Immature natural killer cell (primary cell): ENCODE data around the gene SLF1. TPM values are rescaled to one million over a fixed set of nuclear protein-coding genes. Genes with fewer than 3 reads are reported as not detected.
A peak's percentile ranks its signal among the peaks of the same experiment; 100 is the strongest.
"Not testable (repeated sequence)": the region's sequence is repeated elsewhere in the genome, so short reads cannot be mapped to it uniquely, and the experiment has no call there.

Experiments
- DNase-seq, 3 donors: peaks; one replicate each; pipeline ENCODE4 v3.0.0; 2022; ENCODE audit warnings: mixed read lengths in 1 of 3
- H3K27ac Mint-ChIP-seq, 6 donors: one replicate each; pipeline ENCODE4 v1.8.0; 2020; ENCODE audit warnings: mixed read lengths in 6 of 6, mild to moderate bottlenecking in 5 of 6, inconsistent platforms in 4 of 6, moderate library complexity in 3 of 6
- H3K27me3 Mint-ChIP-seq, 3 donors: one replicate each; pipeline ENCODE4 v1.8.0; 2020 to 2021; ENCODE audit warnings: low read depth in 3 of 3, mild to moderate bottlenecking in 3 of 3, mixed read lengths in 3 of 3, moderate library complexity in 3 of 3, inconsistent platforms in 1 of 3
- H3K36me3 Mint-ChIP-seq, 3 donors: one replicate each; pipeline ENCODE4 v1.8.0; 2020; ENCODE audit warnings: mixed read lengths in 3 of 3, inconsistent platforms in 2 of 3, mild to moderate bottlenecking in 2 of 3
- H3K4me1 Mint-ChIP-seq, 2 donors: one replicate each; pipeline ENCODE4 v1.8.0; 2020; ENCODE audit warnings: inconsistent platforms in 2 of 2, mild to moderate bottlenecking in 2 of 2, mixed read lengths in 2 of 2, moderate library complexity in 1 of 2
- H3K4me3 Mint-ChIP-seq, 5 donors: one replicate each; pipeline ENCODE4 v1.8.0; 2020; ENCODE audit warnings: mild to moderate bottlenecking in 5 of 5, mixed read lengths in 5 of 5, inconsistent platforms in 3 of 5, moderate library complexity in 3 of 5
- H3K9me3 Mint-ChIP-seq, 6 donors: one replicate each; pipeline ENCODE4 v1.8.0; 2020; ENCODE audit warnings: mild to moderate bottlenecking in 6 of 6, mixed read lengths in 6 of 6, inconsistent platforms in 4 of 6, moderate library complexity in 3 of 6
- polyA plus RNA-seq, 3 donors: library from polyadenylated mRNA; unstranded; fragments of 300-500 nt; fragmentation: Illumina TruSeq; gene quantifications; one replicate each; pipeline ENCODE4 v1.2.3, GENCODE V29; 2021

Gene SLF1
- 1 to 10 TPM; 1.5 to 9.5 (median 8.4) TPM for polyA plus RNA-seq

DNA sequence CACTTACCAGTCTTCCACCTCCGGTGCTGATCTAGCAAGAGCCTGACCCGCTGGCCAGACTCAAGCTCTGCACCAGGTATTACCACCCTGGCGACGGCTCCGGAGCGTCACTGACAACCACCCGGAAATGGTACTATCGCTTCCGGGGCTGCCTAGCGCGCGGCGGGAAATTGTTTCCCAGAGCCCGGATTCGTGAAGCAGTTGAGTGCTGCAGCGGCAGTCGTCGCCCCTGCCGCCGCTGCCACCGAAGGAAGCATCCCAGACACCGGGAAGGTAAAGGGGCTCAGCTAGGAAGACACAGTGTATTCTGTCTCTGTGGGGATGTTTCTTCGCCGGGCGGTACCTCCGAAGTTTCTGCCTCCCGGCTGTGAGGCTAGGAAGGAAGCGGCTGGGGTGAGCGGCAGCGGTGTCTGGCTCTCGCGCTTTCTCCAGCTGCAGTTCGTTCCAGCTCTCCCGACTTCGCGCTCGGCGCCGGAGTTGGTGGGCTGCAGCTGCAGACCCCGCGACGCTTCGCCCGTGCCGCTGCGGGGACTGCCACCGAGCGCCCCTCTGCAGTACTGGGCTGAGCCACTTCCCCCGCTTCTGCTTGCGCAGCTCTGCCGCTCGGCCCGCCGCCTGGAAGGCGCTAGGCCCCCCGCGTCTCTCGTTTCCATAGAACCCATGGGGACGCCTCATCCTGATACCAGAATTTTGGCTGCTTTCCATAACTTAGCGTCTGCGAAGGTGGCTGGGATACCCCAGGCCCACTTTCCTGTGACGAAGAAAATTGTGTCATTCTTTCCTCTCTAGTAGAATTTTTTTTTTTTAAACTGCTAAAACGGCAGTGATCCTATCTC, at the start of gene SLF1, which contains the start of gene KIAA0825:
Gene SLF1 (plus strand): TSS at position 177 of the 836 bp plus-strand sequence. CDS start 10,142 bp downstream, outside the sequence.
Gene KIAA0825 (minus strand): TSS at position 112 of the 836 bp plus-strand sequence. CDS start 81,478 bp downstream, outside the sequence.
- DNase-seq = peak; percentile 81 to 84 (median 82)
- Mint-ChIP-seq H3K36me3 (no peaks in the 10 kb centered on the region), H3K4me3 (peak within 1 kb of the TSS; percentile 88 to 98 (median 93)), H3K27me3 (peaks cover 0 to 2% (median 0%) of the 10 kb centered on the region in 3 donors), H3K9me3 (no peaks in the 10 kb centered on the region), H3K27ac (peak within 1 kb of the TSS; percentile 86 to 93 (median 90)), H3K4me1 (peaks cover 32 to 53% of the 10 kb centered on the region in 2 donors)

DNA sequence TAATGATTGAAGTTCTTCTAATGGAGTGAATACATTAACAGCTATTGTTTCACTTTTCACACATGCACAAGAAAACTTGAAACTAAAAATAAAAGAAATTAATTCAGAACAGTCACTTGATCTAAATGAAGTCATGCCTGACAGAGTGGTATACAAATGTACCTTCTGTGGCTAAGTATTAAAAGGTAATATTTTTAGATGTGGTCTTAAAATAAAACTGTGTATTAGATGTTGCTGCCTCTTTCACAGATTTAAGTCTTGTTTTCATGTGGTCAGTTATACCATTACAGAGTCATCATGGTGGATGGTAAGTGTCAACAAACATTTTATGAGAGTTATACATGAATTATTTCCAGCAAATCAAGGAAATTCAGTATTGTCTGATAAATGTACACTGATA, 47.1 kb upstream of the SLF1 start:
- no peaks in the 10 kb centered on the region for H3K9me3 Mint-ChIP-seq
- no peak for DNase-seq
- no peak overlapping the region for H3K27ac Mint-ChIP-seq
- no peaks in the 10 kb centered on the region for H3K27me3 Mint-ChIP-seq
- H3K4me3 Mint-ChIP-seq = no peak overlapping the region
- peaks cover 24 to 28% of the 10 kb centered on the region in 2 donors for H3K4me1 Mint-ChIP-seq
- H3K36me3 Mint-ChIP-seq = no peaks in the 10 kb centered on the region

DNA sequence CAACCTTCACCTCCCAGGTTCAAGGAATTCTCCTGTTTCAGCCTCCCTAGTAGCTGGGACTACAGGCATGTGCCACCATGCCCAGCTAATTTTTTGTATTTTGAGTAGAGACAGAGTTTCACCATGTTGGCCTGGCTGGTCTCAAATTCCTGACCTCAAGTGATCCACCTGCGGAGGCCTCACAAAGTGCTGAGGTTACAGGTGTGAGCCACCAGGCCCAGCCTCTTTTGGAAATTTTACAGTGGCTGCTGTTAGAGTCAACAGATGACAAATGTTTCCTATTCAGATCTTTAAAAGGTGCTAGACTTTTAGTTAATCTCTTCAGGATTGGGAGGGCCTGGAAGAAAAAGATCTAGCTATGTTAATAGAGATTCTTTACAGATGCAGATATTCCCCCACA, 45.1 kb upstream of the SLF1 start:
- peak overlapping the region in 4 of 6 donors; percentile 3 to 51 (median 26) for H3K27ac Mint-ChIP-seq
- H3K4me1 Mint-ChIP-seq = peaks cover 41 to 47% of the 10 kb centered on the region in 2 donors
- H3K9me3 Mint-ChIP-seq, H3K36me3 Mint-ChIP-seq, H3K4me3 Mint-ChIP-seq, H3K27me3 Mint-ChIP-seq: not testable (repeated sequence)
- peak in 2 of 3 donors; percentile 22 for DNase-seq

DNA sequence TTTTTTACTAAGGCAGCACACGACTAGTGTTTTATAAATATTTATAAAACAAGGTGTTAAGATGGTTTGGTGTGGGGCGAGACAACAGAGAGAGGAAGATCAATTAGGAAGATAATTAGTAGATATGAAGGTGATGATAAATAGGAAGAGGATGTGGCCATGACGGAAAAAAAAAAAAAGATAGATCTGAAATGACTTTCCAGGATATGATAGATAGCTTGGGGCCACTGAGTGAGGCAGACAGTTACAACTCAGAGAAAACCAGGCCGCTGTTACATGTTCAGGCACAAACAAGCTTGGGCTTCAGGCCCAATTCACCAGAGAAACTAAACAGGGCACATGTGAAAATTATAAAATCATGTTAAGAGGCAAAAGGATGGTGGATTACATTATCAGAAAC, 43.3 kb upstream of the SLF1 start:
- Mint-ChIP-seq H3K27me3 (no peaks in the 10 kb centered on the region), H3K9me3 (no peaks in the 10 kb centered on the region), H3K27ac (peak overlapping the region in 5 of 6 donors; percentile 59 to 87 (median 83)), H3K36me3 (no peaks in the 10 kb centered on the region), H3K4me1 (peaks cover 51 to 65% of the 10 kb centered on the region in 2 donors), H3K4me3 (peak overlapping the region; percentile 39 to 76 (median 40))
- peak in 1 of 3 donors; percentile 11 for DNase-seq

DNA sequence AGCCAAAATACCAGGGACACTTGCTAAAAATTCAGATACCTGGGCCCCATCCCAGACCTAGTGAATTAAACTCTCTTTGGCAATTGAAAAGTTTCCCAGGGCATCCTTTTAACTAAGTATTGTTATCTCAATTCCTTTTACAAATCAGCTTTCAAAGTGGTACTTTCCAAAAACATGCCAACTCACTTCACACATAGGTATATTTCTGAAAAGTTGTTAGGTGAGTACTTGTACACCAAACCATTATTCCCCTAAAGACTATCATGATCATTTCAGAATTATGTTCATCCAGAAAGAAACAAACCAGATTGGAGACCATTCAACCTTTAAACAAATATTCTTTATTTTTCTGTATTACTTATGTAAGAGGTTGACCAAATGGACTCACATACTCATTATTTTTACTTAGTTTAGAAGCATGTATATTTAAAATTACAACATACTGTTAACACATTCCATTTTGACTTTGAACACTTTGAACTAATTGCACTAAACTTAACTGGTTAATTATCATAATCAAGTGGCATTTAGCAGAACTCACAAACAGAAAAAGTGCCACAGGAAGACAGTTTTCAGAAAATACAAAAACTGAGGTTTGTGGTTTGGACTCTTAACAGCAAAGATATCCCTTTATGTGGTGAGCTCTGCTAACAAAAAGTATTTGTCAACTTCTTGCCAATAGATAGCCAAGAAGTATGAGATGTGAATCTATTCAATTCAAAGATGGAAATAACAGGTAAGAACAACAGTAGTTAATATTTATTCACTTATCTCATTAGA, 40.8 kb upstream of the SLF1 start:
- Mint-ChIP-seq H3K4me3 (peak overlapping the region; percentile 20 to 74 (median 53)), H3K36me3 (peaks cover 0 to 5% (median 0%) of the 10 kb centered on the region in 3 donors), H3K27me3 (no peaks in the 10 kb centered on the region), H3K27ac (peak overlapping the region in 3 of 6 donors; percentile 11 to 57 (median 28)), H3K9me3 (no peaks in the 10 kb centered on the region), H3K4me1 (peaks cover 61 to 74% of the 10 kb centered on the region in 2 donors)
- DNase-seq = peak; percentile 37 to 61 (median 51)

DNA sequence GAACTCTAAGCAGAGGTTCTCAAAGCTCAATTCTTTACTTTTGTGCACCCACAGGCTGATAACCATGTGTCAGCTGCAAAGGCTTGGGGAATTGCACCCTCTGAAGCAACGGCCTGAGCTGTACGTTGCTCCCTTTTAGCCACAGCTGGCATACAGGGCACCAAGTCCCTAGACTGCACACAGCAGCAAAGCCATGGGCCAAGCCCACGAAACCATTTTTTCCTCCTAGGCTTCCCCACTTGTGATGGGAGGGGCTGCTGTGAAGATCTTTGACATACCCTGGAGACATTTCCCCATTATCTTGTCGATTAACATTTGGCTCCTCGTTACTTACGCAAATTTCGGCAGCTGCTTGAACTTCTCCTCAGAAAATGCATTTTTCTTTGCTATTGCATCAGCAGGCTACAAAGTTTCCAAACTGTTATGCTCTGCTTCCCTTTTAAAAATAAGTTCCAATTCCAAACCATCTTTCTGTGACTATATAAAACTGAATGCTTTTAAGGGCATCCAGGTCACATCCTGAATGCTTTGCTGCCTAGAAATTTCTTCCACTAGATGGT, 23.1 kb upstream of the SLF1 start:
- H3K4me3 Mint-ChIP-seq = no peak overlapping the region
- H3K4me1 Mint-ChIP-seq = no peaks in the 10 kb centered on the region
- DNase-seq = no peak
- H3K36me3 Mint-ChIP-seq = peaks cover 7 to 15% (median 14%) of the 10 kb centered on the region in 3 donors
- H3K9me3 Mint-ChIP-seq = peaks cover 0 to 6% (median 1%) of the 10 kb centered on the region in 6 donors
- H3K27ac Mint-ChIP-seq = no peak overlapping the region
- H3K27me3 Mint-ChIP-seq = peaks cover 0 to 2% (median 0%) of the 10 kb centered on the region in 3 donors

DNA sequence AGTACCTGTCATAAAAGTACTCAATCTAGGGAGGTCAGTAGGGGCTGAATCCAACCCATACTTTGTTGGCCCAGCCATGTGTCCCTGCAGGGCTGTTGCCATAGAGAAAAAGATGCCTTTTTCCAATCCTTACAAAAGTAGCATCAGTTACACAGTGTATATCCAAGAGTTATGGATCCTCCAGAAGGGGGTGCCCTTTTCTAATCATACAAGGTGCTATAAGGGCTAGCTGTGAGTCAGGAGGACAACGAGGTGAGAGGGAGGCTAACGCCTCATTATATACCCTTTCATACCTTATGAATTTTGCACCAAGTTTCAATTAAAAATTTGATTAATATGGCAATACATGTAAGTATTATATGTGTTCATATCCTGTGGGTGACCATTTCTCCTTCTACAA, 4.9 kb upstream of the SLF1 start:
- Mint-ChIP-seq H3K4me3 (no peak overlapping the region), H3K27ac (no peak overlapping the region), H3K4me1 (peaks cover 14 to 22% of the 10 kb centered on the region in 2 donors), H3K9me3 (no peaks in the 10 kb centered on the region), H3K27me3 (peaks cover 0 to 2% (median 0%) of the 10 kb centered on the region in 3 donors), H3K36me3 (peaks cover 0 to 3% (median 0%) of the 10 kb centered on the region in 3 donors)
- no peak for DNase-seq

DNA sequence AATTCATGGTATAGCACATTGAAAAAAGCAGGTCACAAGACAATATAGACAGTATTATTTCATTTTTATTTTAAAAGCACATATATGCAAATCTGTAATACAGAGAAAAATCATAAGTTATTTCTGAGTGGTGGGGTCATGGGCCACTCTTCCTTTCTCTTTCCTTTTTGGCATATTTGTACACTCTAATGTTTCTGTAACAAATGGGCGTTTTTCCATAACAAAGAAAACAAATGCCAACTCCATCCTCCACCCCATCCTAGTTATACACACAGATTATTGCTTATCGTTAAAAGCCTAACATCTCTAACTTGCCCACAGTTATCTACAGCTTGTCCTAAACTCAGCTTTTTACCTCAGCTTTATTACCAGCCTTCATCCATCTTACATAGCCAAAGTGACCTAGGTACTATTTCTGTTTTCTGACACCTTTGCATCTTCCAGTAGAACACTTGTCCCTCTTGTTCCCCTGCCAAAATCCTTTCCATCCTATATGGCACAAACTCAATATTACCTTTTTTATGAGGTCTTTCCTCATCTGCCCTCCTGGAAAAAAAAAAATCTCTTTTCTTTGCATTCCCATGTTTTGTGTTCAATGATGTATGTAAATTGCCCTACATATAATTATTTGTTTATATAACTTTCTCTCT, 4.2 kb upstream of the SLF1 start:
- DNase-seq = no peak
- Mint-ChIP-seq H3K27me3 (peaks cover 0 to 2% (median 0%) of the 10 kb centered on the region in 3 donors), H3K27ac (no peak overlapping the region), H3K4me1 (peaks cover 18 to 27% of the 10 kb centered on the region in 2 donors), H3K36me3 (peaks cover 0 to 3% (median 0%) of the 10 kb centered on the region in 3 donors), H3K9me3 (no peaks in the 10 kb centered on the region), H3K4me3 (no peak overlapping the region)

DNA sequence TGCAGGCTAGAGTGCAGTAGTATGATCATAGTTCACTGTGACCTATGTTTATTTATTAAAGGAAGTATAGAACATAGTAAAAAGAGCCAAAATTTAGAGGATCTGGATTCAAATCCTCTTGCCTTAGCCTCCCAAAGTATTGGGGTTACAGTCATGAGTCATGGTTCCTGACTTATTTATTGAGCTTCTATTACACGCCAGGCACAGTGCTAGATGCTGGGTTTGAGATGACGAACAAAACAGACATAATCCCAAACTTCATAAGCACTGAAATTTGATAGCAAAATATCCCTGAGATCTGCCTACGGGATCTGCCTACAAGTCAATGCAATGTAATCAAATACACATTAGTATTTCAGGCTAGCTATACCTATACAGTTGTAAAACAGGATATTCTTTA, 2.6 kb upstream of the SLF1 start:
- Mint-ChIP-seq H3K27me3 (peaks cover 0 to 2% (median 0%) of the 10 kb centered on the region in 3 donors), H3K36me3 (peaks cover 0 to under 1% (median 0%) of the 10 kb centered on the region in 3 donors), H3K4me1 (peaks cover 24 to 36% of the 10 kb centered on the region in 2 donors), H3K4me3 (no peak overlapping the region), H3K9me3 (no peaks in the 10 kb centered on the region), H3K27ac (no peak overlapping the region)
- DNase-seq = no peak

DNA sequence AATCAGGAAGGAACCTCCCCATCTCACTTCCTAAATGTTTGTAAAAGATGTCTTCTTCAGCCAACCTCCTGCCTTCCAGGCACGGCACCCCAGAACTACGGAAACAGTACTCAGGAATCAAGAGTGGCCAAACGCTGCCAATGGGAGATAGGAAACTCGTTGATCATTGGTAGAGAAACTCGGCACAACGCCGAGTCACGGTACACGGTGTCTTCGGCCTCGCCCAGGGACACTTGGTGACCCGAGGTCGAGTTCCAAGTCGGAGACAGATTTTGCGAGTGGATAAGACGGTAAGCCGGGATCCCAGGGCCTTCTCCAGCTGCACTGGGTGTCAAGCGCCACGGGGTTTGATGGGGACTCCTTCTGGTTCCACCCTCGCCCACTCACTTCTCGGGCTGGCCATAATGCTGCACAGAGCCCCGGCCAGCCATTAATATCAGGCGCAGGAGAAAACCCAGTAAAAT, 408 bp upstream of the SLF1 start:
- Mint-ChIP-seq H3K9me3 (no peaks in the 10 kb centered on the region), H3K27ac (peak overlapping the region; percentile 81 to 93 (median 89)), H3K4me1 (peaks cover 32 to 52% of the 10 kb centered on the region in 2 donors), H3K27me3 (peaks cover 0 to 2% (median 0%) of the 10 kb centered on the region in 3 donors), H3K36me3 (no peaks in the 10 kb centered on the region), H3K4me3 (peak overlapping the region; percentile 88 to 98 (median 93))
- no peak for DNase-seq

DNA sequence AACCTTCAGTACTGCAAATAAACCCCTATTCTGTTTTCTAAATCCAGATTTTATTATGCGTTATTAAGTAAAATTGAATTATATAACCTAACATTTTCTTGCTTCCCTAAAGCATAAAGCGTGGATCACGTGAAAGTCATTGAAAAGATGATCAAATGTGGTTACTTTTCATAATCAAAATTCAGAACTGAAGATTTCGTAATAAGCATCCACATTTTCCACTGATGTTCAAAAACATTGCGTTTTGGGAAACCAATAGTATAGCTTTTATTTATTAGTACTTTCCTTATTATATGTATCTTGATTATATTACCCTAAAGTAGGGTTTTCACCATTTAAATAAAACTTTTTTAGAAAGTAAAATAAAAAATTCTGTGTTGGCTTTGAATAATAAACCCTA, 1.8 kb downstream of the SLF1 start:
- Mint-ChIP-seq H3K36me3 (no peaks in the 10 kb centered on the region), H3K27ac (no peak overlapping the region), H3K27me3 (peaks cover 0 to 2% (median 0%) of the 10 kb centered on the region in 3 donors), H3K4me1 (peaks cover 32 to 53% of the 10 kb centered on the region in 2 donors), H3K9me3 (no peaks in the 10 kb centered on the region), H3K4me3 (peak overlapping the region; percentile 88 to 98 (median 93))
- no peak for DNase-seq

DNA sequence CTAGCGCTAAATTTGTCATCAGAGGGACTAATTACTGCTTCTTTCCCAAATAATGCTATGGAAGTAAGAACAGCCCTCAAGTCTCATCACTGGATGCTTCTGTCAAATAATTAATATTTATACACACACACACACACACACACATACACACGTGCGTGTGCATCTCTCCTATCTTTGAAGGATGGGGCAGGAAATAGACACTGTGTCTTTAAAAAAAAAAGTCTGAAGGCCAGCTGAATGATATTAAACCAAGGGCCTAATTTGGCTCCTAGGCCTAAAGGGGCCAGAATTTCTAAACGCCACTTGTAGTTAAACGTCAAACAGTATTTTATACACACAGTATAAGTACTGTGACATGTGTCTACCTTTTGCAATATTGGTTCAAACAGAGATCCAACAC, 3.3 kb downstream of the SLF1 start:
- no peaks in the 10 kb centered on the region for H3K9me3 Mint-ChIP-seq
- no peaks in the 10 kb centered on the region for H3K36me3 Mint-ChIP-seq
- peak overlapping the region in 1 of 5 donors; percentile 6 for H3K4me3 Mint-ChIP-seq
- peaks cover 0 to 2% (median 0%) of the 10 kb centered on the region in 3 donors for H3K27me3 Mint-ChIP-seq
- no peak for DNase-seq
- peaks cover 32 to 49% of the 10 kb centered on the region in 2 donors for H3K4me1 Mint-ChIP-seq
- no peak overlapping the region for H3K27ac Mint-ChIP-seq

DNA sequence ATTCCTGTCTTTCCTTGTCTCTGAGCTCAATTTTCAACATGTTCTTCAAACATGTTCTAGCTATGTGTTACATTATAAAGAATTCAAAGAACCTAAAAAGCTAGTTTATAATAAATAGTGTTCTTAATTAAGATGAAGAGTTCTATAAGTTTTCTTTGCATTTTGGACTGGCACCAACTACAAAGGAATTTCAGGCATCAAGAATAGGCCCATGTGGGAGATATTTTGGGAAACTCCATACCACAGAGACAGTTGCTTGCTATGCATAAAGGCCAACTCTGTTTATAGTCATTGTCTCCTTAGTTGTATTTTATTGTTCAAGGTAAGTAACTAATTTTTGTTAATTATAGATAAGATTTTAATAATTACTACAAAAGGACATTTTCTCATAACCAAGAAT, 4.5 kb downstream of the SLF1 start:
- Mint-ChIP-seq H3K4me1 (peaks cover 23 to 36% of the 10 kb centered on the region in 2 donors), H3K9me3 (no peaks in the 10 kb centered on the region), H3K4me3 (no peak overlapping the region), H3K27ac (peak overlapping the region in 1 of 6 donors; percentile 8), H3K36me3 (no peaks in the 10 kb centered on the region), H3K27me3 (peaks cover 0 to 2% (median 0%) of the 10 kb centered on the region in 3 donors)
- no peak for DNase-seq
